K562 (cell line): ENCODE data around the gene MPC1. TPM values are rescaled to one million over a fixed set of nuclear protein-coding genes. Genes with fewer than 3 reads are reported as not detected.

Source experiments
- ATAC-seq: fragments of 200-7000 bp; cut with Tn5 transposase; 3 replicates; pipeline ENCODE4 v1.9.1; 2020; ENCODE audit warnings: moderate library complexity
- BruUV-seq: library from RNA; stranded (reverse); fragments of 400-500 nt; replicated peaks from 2 replicates; lab custom pipeline; 2021; lab: Mats Ljungman, UMichigan
- CTCF ChIA-PET: fragments of 300-600 bp; formaldehyde crosslinking; extraction: SDS; loops from one replicate; lab custom pipeline; 2021; ENCODE audit warnings: low intra/inter-chr PET ratio; lab: Yijun Ruan, JAX
- POLR2A ChIA-PET: fragments of 300-600, 350-650 bp; sonication (Branson Sonifier 250); formaldehyde crosslinking; extraction: SDS; loops from one replicate; lab custom pipeline; 2021; ENCODE audit warnings: antibody characterized with exemption, inconsistent platforms; lab: Yijun Ruan, JAX
- DNase-seq, 4 experiments: peaks; one replicate each; pipeline versions ENCODE4 v3.0.0 to v3.0.0-alpha.2; 2011 to 2018; ENCODE audit warnings: low spot score in 3 of 4, mixed read lengths in 3 of 4; ENCODE audit errors: extremely low read depth in 1 of 4
- FAIRE-seq: peaks from 2 replicates; lab custom pipeline; 2011; peaks lifted over from hg19 to GRCh38; lab: Jason Lieb, UNC
- H2AFZ ChIP-seq: 2 replicates; pipeline ENCODE4 v1.6.0; 2011; ENCODE audit warnings: low read depth, low read length, control low read depth, inconsistent platforms
- H3K27ac ChIP-seq: fragments of 200-600 bp; 3 replicates; pipeline ENCODE4 v1.8.0; 2011; ENCODE audit warnings: low read depth, mild to moderate bottlenecking, control low read depth, inconsistent platforms, low read length, moderate library complexity, mixed read lengths; ENCODE audit errors: extremely low read depth
- H3K27me3 ChIP-seq, 2 experiments: fragments of 300-600 bp in 1 of 2; 2 replicates in 1 of 2; 3 replicates in 1 of 2; pipeline versions ENCODE4 v1.6.0 to v1.8.0; 2011; ENCODE audit warnings: inconsistent platforms in 2 of 2, low read length in 2 of 2, mild to moderate bottlenecking in 1 of 2, mixed read lengths in 1 of 2, moderate library complexity in 1 of 2; ENCODE audit not compliant: control insufficient read depth in 2 of 2, insufficient read depth in 2 of 2
- H3K36me3 ChIP-seq: fragments of 300-600 bp; 3 replicates; pipeline ENCODE4 v1.8.0; 2011; ENCODE audit warnings: mild to moderate bottlenecking, low read length, inconsistent platforms; ENCODE audit not compliant: control insufficient read depth, insufficient read depth
- H3K4me1 ChIP-seq, 2 experiments: fragments of 200-600 bp in 1 of 2; replicated peaks in 1 of 2; 2 replicates in 1 of 2; 3 replicates in 1 of 2; pipeline versions ENCODE4 v1.5.1 to v1.8.0; 2011; ENCODE audit warnings: inconsistent platforms in 2 of 2, low read length in 2 of 2, mild to moderate bottlenecking in 1 of 2, mixed read lengths in 1 of 2, moderate library complexity in 1 of 2; ENCODE audit not compliant: control insufficient read depth in 2 of 2, insufficient read depth in 2 of 2
- H3K4me2 ChIP-seq: 2 replicates; pipeline ENCODE4 v1.6.1; 2011; ENCODE audit warnings: low read length, control low read depth, inconsistent platforms, mixed read lengths; ENCODE audit not compliant: insufficient read depth
- H3K4me3 ChIP-seq: fragments of 200-600 bp; sonication (generic), shearing (Covaris generic); 2 replicates; pipeline ENCODE4 v1.5.1; 2016; ENCODE audit warnings: control low read depth, inconsistent platforms
- H3K79me2 ChIP-seq: fragments of 200-600 bp; 3 replicates; pipeline ENCODE4 v1.8.0; 2011; ENCODE audit warnings: low read length, inconsistent platforms; ENCODE audit not compliant: control insufficient read depth, insufficient read depth
- H3K9ac ChIP-seq, 2 experiments: 2 replicates each; pipeline versions ENCODE4 v1.6.0 to v1.6.1; 2011; ENCODE audit warnings: low read depth in 2 of 2, low read length in 2 of 2, control low read depth in 1 of 2, inconsistent platforms in 1 of 2, mild to moderate bottlenecking in 1 of 2, mixed read lengths in 1 of 2; ENCODE audit not compliant: insufficient read depth in 1 of 2
- H3K9me1 ChIP-seq: one replicate; pipeline ENCODE4 v1.6.0; 2011; ENCODE audit warnings: inconsistent platforms, mild to moderate bottlenecking, low read length, moderate library complexity; ENCODE audit not compliant: control insufficient read depth, insufficient read depth
- H3K9me3 ChIP-seq: replicated peaks from 2 replicates; pipeline ENCODE4 v1.5.1; 2011; ENCODE audit warnings: low read depth, low read length, inconsistent platforms; ENCODE audit not compliant: control insufficient read depth, insufficient read depth
- H4K20me1 ChIP-seq: replicated peaks from 2 replicates; pipeline ENCODE4 v1.6.1; 2011; ENCODE audit warnings: low read length, inconsistent platforms, mixed read lengths; ENCODE audit not compliant: control insufficient read depth, insufficient read depth
- BMI1 ChIP-seq: fragments of 150-350 bp; IDR thresholded peaks from 2 replicates; pipeline ENCODE4 v1.6.1; 2014; ENCODE audit warnings: low read length
- CTBP1 ChIP-seq: fragments of 450-650 bp; IDR thresholded peaks from 2 replicates; pipeline ENCODE4 v1.6.1; 2016; ENCODE audit warnings: borderline replicate concordance
- GATAD2A ChIP-seq: fragments of 450-650 bp; IDR thresholded peaks from 2 replicates; pipeline ENCODE4 v1.6.1; 2017
- MNT ChIP-seq, 2 experiments: fragments of 450-650 bp; conservative IDR thresholded peaks; 2 replicates each; pipeline ENCODE4 v1.6.1; 2017; ENCODE audit warnings: mild to moderate bottlenecking in 2 of 2, moderate library complexity in 2 of 2
- NONO ChIP-seq, 2 experiments: fragments of 200-400 bp in 1 of 2; fragments of 450-650 bp in 1 of 2; formaldehyde crosslinking in 1 of 2; IDR thresholded peaks; 2 replicates each; pipeline ENCODE4 v1.6.1; 2017; ENCODE audit warnings: low read depth in 2 of 2, mild to moderate bottlenecking in 2 of 2, moderate library complexity in 2 of 2, low read length in 1 of 2
- NRF1 ChIP-seq, 2 experiments: fragments of 450-650 bp; IDR thresholded peaks in 1 of 2; conservative IDR thresholded peaks in 1 of 2; 2 replicates each; pipeline ENCODE4 v1.6.1; 2014; ENCODE audit warnings: mild to moderate bottlenecking in 2 of 2
- ZC3H8 ChIP-seq: fragments of 450-650 bp; IDR thresholded peaks from 2 replicates; pipeline ENCODE4 v1.6.1; 2017
- ZFP91 ChIP-seq: sonication (generic); formaldehyde crosslinking; IDR thresholded peaks from 2 replicates; pipeline ENCODE4 v1.8.0; 2022; ENCODE audit warnings: mild to moderate bottlenecking, missing genetic modification reagents
- ZNF57 ChIP-seq: fragments of 450-650 bp; formaldehyde crosslinking; IDR thresholded peaks from 2 replicates; pipeline ENCODE4 v1.4.0; 2020; ENCODE audit warnings: mild to moderate bottlenecking, moderate library complexity
- ZNF780A ChIP-seq: fragments of 250-450 bp; sonication (Bioruptor Pico); IDR thresholded peaks from 2 replicates; pipeline ENCODE4 v1.5.0; 2021; ENCODE audit warnings: mild to moderate bottlenecking
- WGBS: fragments of 100-300 bp; shearing (Covaris generic); methylation state at CpG from one replicate; pipeline ENCODE4 v1.1.6; 2016; ENCODE audit warnings: low coverage, mixed read lengths; ENCODE audit not compliant: insufficient coverage; ENCODE audit errors: missing lambda C conversion rate; 5-methylcytosine and 5-hydroxymethylcytosine counted together
- in situ Hi-C: fragments of 300-500 bp; cut with MboI; formaldehyde crosslinking; loops from 4 replicates; pipeline ENCODE4 v1.15.0; 2018; ENCODE audit warnings: inconsistent platforms, mixed read lengths
- intact Hi-C: fragments of 100-400 bp; cut with micrococcal nuclease; formaldehyde crosslinking; loops from 2 replicates; pipeline ENCODE4 v1.14.2; 2022
- polyA plus RNA-seq, 8 experiments: library from polyadenylated mRNA; depleted of rRNA in 4 of 8; stranded (reverse) in 5 of 8; unstranded in 3 of 8; fragments of >200 nt; fragmentation: Nextera tagmentation in 2 of 8; fragmentation: Illumina TruSeq in 1 of 8; extraction: Ambion mirVana in 2 of 8; extraction: Trizol in 1 of 8; gene quantifications; 2 replicates each; pipeline versions ENCODE4 v1.2.1 to v1.2.3, GENCODE V29; 2011 to 2014; ENCODE audit warnings: inconsistent platforms in 1 of 8, missing spikeins in 1 of 8
- total RNA-seq, 7 experiments: library from RNA; depleted of rRNA in 6 of 7; stranded (reverse); fragments of >200 nt in 6 of 7; fragmentation: Illumina TruSeq in 2 of 7; extraction: Trizol in 2 of 7; gene quantifications; 2 replicates each; pipeline versions ENCODE4 v1.2.1 to v1.2.3, GENCODE V29; 2011 to 2021; ENCODE audit warnings: low replicate concordance in 1 of 7
- TF ChIP-seq, protein P1 (sequence below): fragments of 250-450 bp; sonication (Bioruptor Pico); IDR thresholded peaks from 2 replicates; pipeline ENCODE4 v1.5.0; 2021; ENCODE audit warnings: mild to moderate bottlenecking, borderline replicate concordance
- TF ChIP-seq, protein P2 (sequence below): fragments of 250-450 bp; sonication (Bioruptor Pico); IDR thresholded peaks from 2 replicates; pipeline ENCODE4 v1.8.0; 2021; ENCODE audit warnings: moderate library complexity, mild to moderate bottlenecking, inconsistent platforms
- TF ChIP-seq, protein P3 (sequence below): fragments of 450-650 bp; IDR thresholded peaks from 2 replicates; pipeline ENCODE4 v1.6.1; 2016; ENCODE audit warnings: low read depth, mild to moderate bottlenecking, moderate library complexity
- TF ChIP-seq, protein P4 (sequence below): sonication (generic); formaldehyde crosslinking; IDR thresholded peaks from 2 replicates; pipeline ENCODE4 v1.8.1; 2023; ENCODE audit warnings: mild to moderate bottlenecking, missing genetic modification reagents

Gene MPC1
- total and polyA plus RNA-seq, 9 of the 15 experiments (the other 6 are each of a cell fraction or from before 2014, with no cell fraction given): 78.6 to 185 (median 138) TPM

- H3K36me3 ChIP-seq: no peaks in the 10 kb centered on the region
- no peaks in the 10 kb centered on the region for H3K79me2 ChIP-seq
- H2AFZ ChIP-seq: 0 out of 2 replicates have a peak overlapping the region, but pooled peaks have one; percentile 11
- H3K27me3 ChIP-seq: peaks cover 0 to 14% of the 10 kb centered on the region in 2 experiments; a peak in 2 of 5 replicates
- WGBS: 40% methylated on average over 4 of the region's 4 CpGs
- no peak overlapping the region for H3K27ac ChIP-seq
- no peaks in the 10 kb centered on the region for H4K20me1 ChIP-seq
- H3K4me1 ChIP-seq: peaks cover 0 to 3% of the 10 kb centered on the region in 2 experiments; a peak in 1 of 5 replicates
- peaks cover 6% of the 10 kb centered on the region; the same call in 1 of the 2 replicates for H3K9me3 ChIP-seq
- ChIA-PET POLR2A (interaction anchor here (1.3 to 1.7 kb wide), 2 partner anchors 26 to 34 kb away, joined by 6 to 7 read pairs; no protein-coding TSS in a partner anchor), CTCF (no interaction called here)
- intact Hi-C loops (no loop called here), in situ Hi-C loops (no loop called here)
- BruUV-seq: no TSS peak
- 0 out of 2 replicates have a peak overlapping the region, but pooled peaks have one; percentile 5 for H3K4me2 ChIP-seq
- FAIRE-seq (no peak), DNase-seq (no peak), ATAC-seq (peak; percentile 29; the same call in 1 of the 3 replicates)
- H3K9me1 ChIP-seq: no peaks in the 10 kb centered on the region
- H3K9ac ChIP-seq: no peak overlapping the region
- H3K4me3 ChIP-seq: no peak overlapping the region
- TF ChIP-seq, protein P1, sequence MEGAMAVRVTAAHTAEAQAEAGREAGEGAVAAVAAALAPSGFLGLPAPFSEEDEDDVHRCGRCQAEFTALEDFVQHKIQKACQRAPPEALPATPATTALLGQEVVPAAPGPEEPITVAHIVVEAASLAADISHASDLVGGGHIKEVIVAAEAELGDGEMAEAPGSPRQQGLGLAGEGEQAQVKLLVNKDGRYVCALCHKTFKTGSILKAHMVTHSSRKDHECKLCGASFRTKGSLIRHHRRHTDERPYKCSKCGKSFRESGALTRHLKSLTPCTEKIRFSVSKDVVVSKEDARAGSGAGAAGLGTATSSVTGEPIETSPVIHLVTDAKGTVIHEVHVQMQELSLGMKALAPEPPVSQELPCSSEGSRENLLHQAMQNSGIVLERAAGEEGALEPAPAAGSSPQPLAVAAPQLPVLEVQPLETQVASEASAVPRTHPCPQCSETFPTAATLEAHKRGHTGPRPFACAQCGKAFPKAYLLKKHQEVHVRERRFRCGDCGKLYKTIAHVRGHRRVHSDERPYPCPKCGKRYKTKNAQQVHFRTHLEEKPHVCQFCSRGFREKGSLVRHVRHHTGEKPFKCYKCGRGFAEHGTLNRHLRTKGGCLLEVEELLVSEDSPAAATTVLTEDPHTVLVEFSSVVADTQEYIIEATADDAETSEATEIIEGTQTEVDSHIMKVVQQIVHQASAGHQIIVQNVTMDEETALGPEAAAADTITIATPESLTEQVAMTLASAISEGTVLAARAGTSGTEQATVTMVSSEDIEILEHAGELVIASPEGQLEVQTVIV (CRISPR knock-in tag): no peak
- TF ChIP-seq NONO (IDR thresholded peaks at IDR 0.05; ENCODE audit: low read depth in 2 of 2, low read length in 1 of 2) (no peak), MNT (conservative IDR thresholded peaks at IDR 0.05) (no peak), ZNF57 (CRISPR knock-in tag) (no peak), GATAD2A (no peak), NRF1 (conservative IDR thresholded peaks at IDR 0.05 in 1 of 2, IDR thresholded peaks at IDR 0.05 in 1 of 2) (peak; percentile 56 to 68), ZC3H8 (no peak), ZFP91 (no peak), BMI1 (no peak), CTBP1 (peak; percentile 39; the same call in 1 of the 2 replicates), ZNF780A (no peak)
- TF ChIP-seq, protein P2, sequence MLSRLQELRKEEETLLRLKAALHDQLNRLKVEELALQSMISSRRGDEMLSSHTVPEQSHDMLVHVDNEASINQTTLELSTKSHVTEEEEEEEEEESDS: no peak
- TF ChIP-seq, protein P3, sequence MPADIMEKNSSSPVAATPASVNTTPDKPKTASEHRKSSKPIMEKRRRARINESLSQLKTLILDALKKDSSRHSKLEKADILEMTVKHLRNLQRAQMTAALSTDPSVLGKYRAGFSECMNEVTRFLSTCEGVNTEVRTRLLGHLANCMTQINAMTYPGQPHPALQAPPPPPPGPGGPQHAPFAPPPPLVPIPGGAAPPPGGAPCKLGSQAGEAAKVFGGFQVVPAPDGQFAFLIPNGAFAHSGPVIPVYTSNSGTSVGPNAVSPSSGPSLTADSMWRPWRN: no peak
- TF ChIP-seq, protein P4, sequence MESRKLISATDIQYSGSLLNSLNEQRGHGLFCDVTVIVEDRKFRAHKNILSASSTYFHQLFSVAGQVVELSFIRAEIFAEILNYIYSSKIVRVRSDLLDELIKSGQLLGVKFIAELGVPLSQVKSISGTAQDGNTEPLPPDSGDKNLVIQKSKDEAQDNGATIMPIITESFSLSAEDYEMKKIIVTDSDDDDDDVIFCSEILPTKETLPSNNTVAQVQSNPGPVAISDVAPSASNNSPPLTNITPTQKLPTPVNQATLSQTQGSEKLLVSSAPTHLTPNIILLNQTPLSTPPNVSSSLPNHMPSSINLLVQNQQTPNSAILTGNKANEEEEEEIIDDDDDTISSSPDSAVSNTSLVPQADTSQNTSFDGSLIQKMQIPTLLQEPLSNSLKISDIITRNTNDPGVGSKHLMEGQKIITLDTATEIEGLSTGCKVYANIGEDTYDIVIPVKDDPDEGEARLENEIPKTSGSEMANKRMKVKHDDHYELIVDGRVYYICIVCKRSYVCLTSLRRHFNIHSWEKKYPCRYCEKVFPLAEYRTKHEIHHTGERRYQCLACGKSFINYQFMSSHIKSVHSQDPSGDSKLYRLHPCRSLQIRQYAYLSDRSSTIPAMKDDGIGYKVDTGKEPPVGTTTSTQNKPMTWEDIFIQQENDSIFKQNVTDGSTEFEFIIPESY (CRISPR knock-in tag): no peak
Measured at GRCh38 chr6:166354965-166355364, 27.8 kb downstream of the MPC1 start.
